ENCODE results near the gene CRTC1.
"Not testable (repeated sequence)": the region's sequence is repeated elsewhere in the genome, so short reads cannot be mapped to it uniquely, and the experiment has no call there.

The CRTC1 gene

DNA sequence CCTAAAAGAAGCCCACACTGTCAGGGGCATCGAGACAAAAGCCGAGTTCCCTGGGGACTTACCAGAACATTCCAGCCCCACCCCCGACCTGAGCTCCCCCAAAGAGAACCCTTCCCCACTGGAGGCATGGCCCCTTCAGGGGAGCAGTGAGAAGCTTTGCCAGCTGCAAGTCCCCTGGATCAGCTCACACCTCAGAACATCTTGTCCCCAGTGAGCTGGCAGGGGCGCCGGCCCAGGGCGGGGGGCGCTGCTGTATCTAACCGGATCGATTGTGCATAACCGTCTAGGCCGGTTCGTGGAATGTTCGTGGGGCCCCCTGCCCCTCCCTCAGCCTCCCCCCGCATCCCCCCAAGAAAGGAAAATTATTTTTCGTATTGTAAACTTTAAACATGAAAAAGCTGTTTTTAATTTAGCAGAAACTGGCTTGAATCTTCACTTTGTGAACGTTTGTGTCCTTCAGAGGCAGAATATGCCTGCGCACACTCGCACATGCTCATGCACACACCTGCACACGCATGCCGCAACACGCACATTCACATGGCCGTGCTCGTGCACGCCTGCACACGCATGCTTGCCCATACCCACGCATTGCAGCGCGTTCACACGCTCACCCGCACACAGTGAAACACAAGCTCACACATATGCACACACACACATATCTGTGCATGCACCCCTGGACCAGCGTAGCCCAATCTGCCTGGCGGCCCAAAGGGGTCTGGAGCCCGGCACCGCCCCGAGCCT is 12.0 kb upstream of the CRTC1 start:
- no peak for DNase-seq

DNA sequence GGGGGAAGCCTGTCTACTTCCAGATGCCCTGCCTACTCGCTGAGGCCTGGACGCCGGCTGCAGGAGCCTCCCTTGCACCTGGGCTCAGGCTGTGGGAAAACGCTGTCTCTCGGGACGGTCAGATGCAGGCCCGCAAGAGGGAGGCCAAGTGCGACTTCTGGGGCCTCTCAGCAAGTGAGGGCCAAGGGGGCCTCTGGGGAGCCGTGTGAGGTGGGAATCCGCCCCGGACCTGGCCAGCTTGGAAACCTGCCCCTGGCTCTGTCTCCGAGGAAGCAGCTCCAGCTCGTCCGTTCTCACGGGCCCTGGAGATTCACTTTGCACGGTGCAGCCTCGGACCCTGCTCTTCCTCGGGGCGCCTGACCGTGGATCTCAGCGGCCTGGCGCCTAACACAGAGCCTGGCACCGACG is 11.4 kb upstream of the CRTC1 start:
- no peak for DNase-seq

DNA sequence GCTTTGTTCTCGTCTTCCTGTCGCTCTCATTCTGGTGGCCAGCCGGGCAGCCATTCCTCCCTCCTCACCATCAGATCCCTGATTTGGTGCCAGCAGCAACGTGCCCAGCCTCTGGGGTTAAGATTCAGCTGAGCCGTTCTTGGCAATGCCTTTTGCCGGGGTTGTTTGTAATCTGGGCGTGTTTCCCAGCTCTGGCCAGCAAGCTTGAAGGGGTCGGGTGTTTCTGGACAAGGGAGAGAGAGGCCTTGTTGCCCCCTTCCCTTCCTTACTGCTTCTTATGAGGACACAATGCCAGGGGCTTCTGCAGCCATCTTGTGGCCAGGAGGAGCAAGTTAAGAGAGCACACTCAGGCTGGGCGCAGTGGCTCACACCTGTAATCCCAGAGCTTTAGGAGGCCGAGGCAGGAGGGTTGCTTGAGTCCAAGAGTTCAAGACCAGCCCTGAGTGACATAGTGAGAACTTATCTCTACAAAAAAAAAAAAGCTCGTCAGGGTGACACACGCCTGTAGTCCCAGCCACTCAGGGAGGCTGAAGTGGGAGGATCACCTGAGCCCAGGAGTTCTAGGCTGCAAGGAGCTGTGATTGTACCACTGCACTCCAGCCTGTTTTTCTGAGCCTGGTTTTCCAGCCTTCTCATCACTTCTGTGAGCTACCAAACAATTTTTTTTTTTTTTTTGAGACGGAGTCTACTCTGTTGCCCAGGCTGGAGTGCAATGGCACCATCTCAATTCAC is 10.7 kb upstream of the CRTC1 start:
- no peak for DNase-seq

DNA sequence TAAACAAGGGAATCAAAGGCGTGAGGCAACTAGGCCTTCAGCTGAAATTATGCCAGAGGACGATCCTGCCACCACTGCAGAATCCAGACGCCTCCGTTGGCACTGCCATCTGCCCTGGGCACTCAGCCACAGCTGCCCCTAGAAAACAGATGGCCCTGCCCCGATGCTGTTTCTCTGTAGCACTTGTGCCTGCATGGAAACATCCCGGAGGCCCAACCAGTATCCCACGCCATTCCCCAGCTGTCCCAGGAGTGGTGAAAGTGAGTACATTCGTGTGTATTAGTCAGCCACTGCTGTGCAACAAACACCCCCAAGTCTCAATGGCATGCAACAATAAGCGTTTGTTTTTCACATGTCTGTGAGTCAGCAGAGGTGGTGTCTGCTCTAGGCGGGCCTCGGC is 8.9 kb upstream of the CRTC1 start:
- DNase-seq, result no peak

DNA sequence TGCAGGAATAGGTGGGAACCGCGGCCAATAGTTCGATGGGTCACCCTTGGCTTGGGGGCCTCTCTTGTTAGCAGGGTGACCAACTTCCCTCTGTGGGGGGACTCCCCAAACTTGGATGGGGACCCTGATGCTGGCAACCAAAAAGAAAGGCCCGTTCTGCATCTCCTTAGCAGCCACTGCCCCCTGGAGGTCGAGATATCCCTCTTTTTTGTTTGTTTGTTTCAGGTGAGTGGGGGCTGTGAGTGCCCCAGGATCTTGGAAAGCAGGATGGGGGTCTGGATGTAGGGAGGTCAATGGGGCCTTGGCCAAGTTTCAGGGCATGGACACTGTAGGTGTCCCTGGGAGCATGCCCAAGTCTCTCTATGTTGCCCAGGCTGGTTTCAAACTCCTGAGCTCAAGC is 7.7 kb upstream of the CRTC1 start:
- no peak for DNase-seq

DNA sequence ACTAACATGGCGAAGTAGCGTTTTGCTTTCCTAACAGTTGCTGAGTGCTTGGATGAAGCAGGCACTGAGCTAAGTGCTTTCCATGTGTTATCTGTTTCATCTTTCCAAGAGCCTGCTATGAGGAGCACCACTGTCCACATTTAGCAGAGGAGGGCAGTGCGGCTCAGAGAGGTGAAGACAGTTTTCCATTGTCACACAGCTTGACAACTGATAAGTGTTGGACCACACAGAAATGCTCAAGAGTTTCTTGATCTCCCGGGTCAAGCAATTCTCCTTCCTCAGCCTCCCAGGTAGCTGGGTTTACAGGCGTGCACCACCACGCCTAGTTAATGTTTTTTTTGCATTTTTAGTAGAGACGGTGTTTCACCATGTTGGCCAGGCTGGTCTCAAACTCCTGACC is 6.8 kb upstream of the CRTC1 start:
- no peak for DNase-seq

DNA sequence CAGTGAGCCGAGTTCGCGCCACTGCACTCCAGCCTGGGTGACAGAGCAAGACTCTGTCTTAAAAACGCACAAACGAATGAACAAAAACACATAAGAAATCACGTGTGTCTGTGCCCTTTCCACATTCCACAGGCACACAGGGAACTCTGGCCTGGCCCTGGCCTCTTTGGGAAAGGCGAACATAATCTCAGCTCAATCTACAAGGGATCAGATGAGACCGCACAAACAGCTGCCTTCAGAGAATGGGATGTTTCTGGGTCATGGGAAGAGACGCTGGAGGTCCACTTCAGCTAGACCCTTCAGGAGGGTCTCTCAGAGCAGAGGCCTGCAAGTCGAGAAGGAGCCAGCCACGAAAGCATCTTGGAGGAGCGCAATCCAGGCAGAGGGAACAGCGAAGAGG is 6.3 kb upstream of the CRTC1 start:
- DNase-seq, result no peak

DNA sequence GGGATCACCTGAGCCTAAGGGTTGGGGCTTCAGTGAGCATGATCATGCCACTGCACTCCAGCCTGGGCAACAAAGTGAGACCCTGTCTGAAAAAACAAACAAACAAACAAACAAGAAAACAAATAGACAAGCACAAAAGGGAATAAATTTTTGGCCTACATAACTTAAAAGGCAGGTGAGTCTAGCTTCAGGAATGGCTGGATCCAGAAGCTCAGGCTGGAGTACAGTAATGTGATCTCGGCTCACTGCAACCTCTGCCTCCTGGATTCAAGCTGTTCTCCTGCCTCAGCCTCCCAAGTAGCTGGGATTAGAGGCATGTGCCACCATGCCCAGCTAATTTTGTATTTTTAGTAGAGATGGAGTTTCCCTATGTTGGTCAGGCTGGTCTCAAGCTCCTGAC is 3.3 kb upstream of the CRTC1 start:
- not testable (repeated sequence) for DNase-seq

DNA sequence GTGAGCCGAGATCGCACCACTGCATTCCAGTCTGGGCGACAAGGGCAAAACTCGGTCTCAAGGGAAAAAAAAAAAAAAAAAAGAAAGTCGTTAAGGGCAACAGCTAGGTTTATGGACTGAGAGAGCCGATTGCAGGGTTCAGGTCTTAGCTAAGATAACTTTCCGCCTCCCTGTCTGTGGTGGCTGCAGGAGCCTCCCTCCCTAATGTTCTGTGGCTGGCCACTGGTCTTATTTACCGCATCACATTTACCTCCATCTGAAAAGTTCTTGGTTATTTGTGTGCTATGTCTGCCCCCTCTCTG is 722 bp upstream of the CRTC1 start:
- DNase-seq, result no peak

DNA sequence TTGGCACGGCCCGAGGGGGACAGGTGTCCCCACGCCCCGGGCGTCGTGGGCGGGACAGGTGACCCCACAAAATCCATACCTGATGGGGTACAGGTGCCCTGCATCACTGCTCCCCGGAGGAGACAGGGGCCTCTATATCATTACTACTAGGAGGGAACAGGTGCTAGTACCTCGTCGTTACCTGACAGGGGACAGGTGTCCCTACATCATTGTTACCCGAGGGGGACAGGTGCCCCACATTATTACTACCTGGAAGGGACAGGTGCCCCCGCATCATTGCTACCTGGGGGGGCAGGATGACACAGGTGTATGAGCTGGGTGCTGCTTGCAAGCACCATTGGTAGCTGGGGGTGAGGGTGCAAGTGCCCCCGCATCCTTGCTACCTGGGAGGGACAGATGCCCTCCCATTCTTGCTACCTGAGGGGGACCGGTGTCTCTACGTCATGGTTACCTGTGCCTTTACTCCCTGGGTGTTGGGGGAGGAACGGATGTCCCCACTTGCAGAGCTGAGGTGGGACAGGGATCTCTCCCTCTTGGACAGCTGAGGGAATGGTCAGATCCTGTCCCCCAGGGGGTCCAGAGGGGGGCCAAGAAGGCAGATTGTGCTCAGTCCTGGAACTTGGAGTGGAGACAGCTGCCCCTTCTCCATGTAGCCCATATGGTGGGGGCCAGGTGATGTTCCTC is 620 bp downstream of the CRTC1 start:
- no peak for DNase-seq

DNA sequence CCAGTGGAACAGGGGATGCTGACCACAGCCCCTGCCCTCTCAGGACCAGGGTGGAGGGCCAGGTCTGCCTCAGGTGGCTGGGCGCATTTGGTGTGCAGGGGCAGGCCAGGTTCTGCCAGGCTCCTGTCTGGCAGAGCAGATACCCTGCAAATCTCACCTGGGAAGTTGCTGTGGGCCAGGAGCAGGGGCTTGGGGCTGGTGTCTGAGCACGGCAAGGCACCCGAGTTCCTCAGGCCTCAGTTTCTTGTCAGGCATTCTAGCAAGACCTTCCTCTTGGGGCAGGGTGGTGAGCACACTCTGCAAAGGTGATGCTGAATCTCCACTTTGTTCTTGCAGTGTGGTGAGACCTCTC is 1.1 kb downstream of the CRTC1 start:
- DNase-seq, result no peak

DNA sequence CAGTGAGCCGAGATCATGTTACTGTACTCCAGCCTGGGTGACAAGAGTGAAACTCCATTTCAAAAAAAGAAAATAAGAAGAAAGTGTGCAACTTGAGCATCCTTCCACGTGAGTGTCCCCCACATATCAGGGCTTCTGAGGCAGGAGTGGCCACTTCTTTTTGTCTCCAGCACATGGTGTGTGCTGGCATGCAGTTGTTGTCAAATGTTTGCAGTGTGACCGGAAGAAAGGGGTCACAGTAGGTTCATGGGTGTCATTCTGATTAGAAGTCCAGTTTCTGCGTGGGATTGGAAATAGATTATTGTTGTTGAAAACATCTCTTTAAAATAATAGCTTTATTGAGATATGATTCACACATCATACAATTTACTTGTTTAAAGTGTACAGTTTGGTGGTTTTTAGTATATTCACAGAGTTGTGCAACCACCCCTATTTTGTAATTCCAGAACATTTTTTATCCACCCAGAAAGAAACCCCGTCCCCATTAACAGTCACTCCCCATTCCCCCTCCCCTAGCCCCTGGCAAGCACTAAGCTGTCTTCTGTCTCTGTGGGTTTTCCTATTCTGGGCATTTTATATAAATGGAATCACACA is 2.2 kb downstream of the CRTC1 start:
- DNase-seq, result no peak

DNA sequence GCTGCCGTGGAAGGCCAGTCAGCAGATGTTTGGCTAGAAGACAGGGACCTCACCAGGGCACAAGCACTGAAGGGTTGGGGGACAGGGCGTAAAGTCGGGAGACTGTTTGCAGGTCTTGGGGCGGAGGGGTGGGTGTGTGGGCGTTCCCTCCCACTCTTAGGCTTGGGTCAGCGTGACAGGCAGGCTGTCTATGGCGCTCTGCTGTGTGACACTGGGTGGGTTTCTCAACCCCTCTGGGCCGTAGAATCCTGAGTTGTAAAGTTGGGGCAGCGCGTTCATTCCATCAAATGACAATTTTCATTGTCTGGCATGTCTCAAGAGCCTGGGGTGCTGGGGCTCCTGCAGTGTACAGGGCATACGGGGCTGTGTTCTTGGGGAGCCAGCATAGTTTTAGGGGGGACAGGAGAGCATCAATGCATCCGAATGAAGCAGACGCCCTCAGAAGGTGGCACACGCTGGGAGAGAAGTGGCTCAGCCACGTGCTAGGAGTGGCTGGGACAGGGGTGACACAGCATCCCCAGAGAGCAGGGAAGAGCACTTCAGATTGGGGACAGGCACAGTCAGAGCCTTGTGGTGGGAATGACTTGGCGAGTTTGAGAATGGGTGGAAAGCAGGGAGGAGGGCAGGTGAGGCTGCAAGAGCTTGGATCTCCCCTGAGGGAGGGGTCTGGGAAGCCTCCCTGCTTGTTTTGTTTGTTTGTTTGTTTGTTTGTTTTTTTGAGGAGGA is 4.4 kb downstream of the CRTC1 start:
- no peak for DNase-seq

DNA sequence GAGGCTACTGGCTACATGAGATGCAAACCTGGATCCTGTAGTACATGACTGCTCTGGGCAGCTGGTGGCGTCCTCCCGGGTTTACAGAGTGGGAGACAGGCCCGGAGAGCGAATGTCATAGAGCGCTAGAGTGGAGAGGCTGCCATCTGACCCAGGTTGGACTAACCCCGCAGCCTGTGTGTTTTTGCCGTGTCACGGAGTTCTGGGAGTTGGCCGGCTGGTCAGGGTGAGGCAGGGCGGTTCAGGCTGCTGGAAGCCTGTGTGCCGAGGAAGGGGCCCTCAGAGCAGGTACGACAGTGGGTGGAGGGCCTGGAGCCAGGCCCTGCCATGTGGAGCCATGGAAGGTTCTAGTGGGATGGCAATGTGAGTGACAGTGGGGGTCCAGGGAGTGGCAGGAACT is 12.5 kb downstream of the CRTC1 start:
- no peak for DNase-seq

DNA sequence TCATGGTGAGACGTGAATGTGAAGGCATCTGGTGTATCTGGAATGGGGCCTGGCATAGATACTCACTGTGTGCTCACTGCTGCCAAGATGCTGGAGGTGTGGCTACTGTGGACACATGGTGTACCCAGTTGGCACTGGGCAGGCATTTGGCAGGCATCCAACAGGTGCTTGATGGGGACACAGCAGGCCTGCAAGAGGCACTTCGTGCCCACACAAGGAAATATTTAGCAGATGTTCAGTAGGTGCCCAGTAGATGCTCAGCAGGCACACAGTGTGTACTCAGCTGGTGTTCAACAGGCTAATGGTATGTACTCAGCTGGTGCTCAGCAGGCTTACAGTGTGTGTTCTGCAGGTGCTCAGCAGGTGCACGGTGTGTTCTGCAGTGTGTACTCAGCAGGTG is 14.2 kb downstream of the CRTC1 start:
- DNase-seq, result no peak

DNA sequence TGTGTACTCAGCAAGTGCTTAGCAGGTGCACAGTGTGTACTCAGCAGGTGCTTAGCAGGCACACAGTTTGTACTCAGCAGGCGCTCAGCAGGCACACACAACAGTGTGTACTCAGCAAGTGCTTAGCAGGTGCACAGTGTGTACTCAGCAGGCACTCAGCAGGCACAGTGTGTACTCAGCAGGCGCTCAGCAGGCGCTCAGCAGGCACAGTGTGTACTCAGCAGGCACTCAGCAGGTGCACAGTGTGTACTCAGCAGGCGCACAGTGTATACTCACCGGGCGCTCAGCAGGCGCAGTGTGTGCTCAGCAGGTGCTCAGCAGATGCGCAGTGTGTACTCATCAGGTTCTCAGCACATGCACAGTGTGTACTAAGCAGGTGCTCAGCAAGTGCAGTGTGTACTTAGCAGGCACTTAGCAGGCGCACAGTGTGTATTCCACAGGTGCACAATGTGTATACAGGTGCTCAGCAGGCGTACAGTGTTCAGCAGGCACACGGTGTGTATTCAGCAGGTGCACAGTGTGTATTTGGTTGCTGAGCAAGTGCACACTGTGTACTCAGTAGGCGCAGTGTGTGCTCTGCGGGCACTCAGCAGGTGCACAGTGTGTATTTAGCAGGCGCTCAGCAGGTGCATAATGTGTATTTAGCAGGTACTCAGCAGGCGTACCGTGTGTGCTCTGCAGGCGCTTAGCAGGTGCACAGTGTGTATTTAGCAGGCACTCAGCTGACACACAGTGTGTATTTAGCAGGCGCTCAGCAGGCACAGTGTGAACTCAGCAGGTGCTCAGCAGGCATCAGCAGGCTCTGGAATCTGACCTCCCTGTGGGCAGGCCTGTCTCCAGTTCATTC is 15.1 kb downstream of the CRTC1 start:
- no peak for DNase-seq

DNA sequence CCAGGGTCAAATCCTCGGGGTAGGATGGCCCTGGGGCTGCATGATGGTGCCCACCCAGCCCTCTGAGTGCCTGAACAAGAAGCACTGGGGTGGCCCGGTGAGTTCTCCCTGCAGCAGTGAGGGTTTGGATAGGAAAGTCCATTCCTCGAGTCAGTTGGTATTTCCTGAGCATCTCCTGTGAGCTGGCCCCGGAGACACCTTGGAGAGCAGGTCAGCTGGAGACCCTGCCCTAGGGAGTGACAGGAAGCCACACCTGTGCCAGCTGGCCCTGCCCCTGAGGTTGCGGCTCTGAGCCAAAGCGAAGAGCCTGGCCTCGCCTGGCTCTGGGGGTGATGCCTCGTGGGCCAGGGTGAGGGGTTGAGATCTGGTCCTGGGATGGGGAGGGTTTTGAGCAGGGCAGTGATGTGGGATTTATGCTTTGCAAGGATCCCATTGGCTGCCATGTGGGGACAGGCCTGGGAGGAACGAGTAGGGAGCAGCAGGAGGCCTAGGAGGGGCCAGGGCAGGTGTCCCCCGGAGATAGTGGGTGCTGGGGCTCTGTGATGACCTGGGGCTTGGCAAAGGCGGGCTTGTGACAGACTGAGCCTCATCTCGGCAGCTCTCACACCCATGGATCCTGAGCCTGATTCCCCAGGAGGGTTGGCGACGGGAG is 16.0 kb downstream of the CRTC1 start:
- DNase-seq, result no peak

DNA sequence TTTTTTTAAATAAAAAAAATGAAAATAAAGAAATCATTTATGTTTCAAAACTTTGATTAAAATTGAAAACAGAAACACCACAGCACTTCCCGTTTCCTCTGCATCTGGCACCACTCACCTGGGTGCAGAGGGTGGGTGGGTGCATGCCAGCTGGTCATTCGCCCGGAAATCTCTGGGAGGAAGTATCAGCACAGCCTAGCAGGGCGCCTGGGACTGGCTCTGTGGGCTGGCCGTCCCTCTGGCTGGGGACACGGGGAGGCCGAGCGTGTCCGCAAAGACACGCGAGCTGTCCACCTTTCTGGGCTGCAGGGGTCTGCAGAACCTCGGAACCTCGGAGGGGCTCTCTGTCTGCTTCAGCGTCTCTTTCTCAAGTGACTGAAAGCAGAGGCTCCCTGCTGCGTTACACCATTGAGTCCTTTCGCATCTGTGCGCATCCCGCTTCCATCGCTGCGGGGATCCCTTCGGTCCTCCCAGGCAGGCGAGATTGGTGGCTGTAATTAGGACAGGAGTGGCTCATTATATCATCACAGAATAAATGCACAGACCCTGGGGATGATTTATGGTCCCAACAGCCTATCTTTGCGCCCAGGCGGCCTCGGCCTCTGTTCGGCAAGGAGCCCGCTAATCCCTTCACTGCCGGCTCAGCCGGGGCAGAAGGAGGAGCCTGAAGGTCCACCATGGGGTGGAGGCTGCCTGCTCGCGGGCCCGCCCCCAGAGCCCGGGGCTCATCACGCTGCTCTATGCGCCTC is 17.2 kb downstream of the CRTC1 start:
- peak; percentile 85 for DNase-seq

DNA sequence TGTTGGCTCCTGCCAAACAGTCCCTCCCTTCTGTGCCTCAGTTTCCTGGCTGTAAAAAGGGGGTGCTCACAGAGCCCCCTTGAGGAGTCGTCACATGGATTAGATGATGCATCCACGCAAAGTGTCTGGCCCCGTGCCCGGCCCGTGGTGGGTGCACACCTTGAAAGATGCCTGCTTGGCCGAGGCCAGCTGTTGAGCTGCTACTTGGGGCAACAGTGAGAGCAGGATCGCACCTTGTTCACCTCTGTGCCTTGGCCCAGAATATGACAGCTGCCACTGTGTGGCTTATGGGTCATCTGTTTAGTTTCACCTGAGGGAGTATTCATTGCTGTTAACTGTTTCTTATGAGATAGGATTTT is 17.7 kb downstream of the CRTC1 start:
- no peak for DNase-seq

DNA sequence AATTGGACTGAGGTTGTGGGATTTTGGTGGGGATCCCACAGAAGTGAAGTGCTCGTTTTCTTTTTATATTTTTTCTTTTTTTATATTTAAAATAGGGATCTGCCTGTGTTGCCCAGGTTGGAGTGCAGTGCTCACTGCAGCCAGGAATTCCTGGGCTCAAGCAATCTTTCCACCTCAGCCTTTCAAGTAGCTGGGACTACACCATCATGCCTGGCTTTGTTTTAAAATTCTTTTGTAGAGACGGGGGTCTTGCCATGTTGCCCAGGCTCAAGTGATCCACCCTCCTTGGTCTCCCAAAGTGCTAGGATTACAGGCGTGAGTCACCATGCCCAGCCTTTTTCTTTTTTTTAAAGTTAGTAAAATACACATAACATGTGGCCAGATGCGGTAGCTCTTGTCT is 20.6 kb downstream of the CRTC1 start:
- no peak for DNase-seq

DNA sequence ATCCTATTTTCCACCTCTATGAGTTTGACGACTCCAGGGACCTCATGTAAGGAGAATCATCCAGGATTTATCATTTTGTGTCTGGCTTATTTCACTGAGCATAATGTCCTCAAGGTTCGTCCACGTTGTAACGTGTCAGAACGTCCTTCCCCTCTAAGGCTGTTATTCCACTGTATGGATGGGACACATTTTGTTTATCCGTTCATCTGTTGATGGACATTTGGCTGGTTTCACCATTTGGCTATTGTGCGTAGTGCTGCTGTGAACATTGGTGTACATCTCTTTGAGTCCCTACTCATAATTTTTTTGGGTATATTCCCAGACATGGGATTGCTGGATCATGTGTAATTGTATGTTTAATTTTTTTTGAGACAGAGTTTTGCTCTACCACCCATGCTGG is 21.5 kb downstream of the CRTC1 start:
- no peak for DNase-seq
